H1 (cell line): Measurements from ENCODE around the gene FOXN3. TPM values are rescaled to one million over a fixed set of nuclear protein-coding genes. Genes with fewer than 3 reads are reported as not detected.

Experiments
- CTCF ChIA-PET: fragments of 300-600 bp; sonication (Branson Sonifier 250); formaldehyde crosslinking; loops from one replicate; lab custom pipeline; 2021; ENCODE audit not compliant: partially characterized antibody; lab: Charles Lee
- POLR2A ChIA-PET: fragments of 300-600 bp; sonication (Branson Sonifier 250); formaldehyde crosslinking; loops from one replicate; lab custom pipeline; 2021; ENCODE audit warnings: inconsistent platforms; ENCODE audit not compliant: partially characterized antibody; lab: Charles Lee
- DNase-seq, 2 experiments: peaks; one replicate each; pipeline versions ENCODE4 v3.0.0 to v3.0.0-alpha.2; 2010 to 2022; ENCODE audit warnings: low spot score in 2 of 2, low read depth in 1 of 2, mixed read lengths in 1 of 2
- FAIRE-seq: peaks from 2 replicates; lab custom pipeline; 2011; peaks lifted over from hg19 to GRCh38; lab: Jason Lieb, UNC
- H2AFZ ChIP-seq: 2 replicates; pipeline ENCODE4 v1.8.1; 2012; ENCODE audit warnings: low read length, inconsistent platforms
- H2AK5ac ChIP-seq: 2 replicates; pipeline ENCODE4 v1.6.1; 2013; ENCODE audit warnings: low read depth, low read length
- H2BK120ac ChIP-seq: replicated peaks from 2 replicates; pipeline ENCODE3; 2013; ENCODE audit warnings: low read depth, low read length, inconsistent platforms
- H2BK12ac ChIP-seq: 2 replicates; pipeline ENCODE4 v1.6.1; 2013; ENCODE audit warnings: low read depth, low read length
- H2BK15ac ChIP-seq: 2 replicates; pipeline ENCODE4 v1.6.1; 2013; ENCODE audit warnings: low read length
- H2BK20ac ChIP-seq: 2 replicates; pipeline ENCODE4 v1.6.1; 2013; ENCODE audit warnings: low read length
- H2BK5ac ChIP-seq: 2 replicates; pipeline ENCODE4 v1.6.1; 2013; ENCODE audit warnings: low read depth, low read length
- H3K14ac ChIP-seq: 2 replicates; pipeline ENCODE4 v1.6.1; 2013; ENCODE audit warnings: inconsistent platforms; ENCODE audit not compliant: insufficient read length
- H3K18ac ChIP-seq: 2 replicates; pipeline ENCODE4 v1.6.1; 2013; ENCODE audit warnings: low read length; ENCODE audit errors: extremely low read depth
- H3K23ac ChIP-seq: 2 replicates; pipeline ENCODE4 v1.6.1; 2013; ENCODE audit warnings: inconsistent platforms; ENCODE audit not compliant: insufficient read length
- H3K23me2 ChIP-seq: 2 replicates; pipeline ENCODE4 v1.6.1; 2013; ENCODE audit warnings: low read depth, low read length
- H3K27ac ChIP-seq: 2 replicates; pipeline ENCODE4 v1.6.1; 2011; ENCODE audit warnings: low read depth, low read length, inconsistent platforms
- H3K27me3 ChIP-seq, 4 experiments: replicated peaks in 1 of 4; 1 replicate in 1 of 4; 2 replicates in 3 of 4; pipeline versions ENCODE4 v1.6.1 to v1.8.1; 2011 to 2013; ENCODE audit warnings: low read length in 3 of 4, mild to moderate bottlenecking in 3 of 4, inconsistent platforms in 2 of 4, mixed read lengths in 2 of 4, moderate library complexity in 1 of 4; ENCODE audit not compliant: control insufficient read depth in 3 of 4, insufficient read depth in 3 of 4; ENCODE audit errors: extremely low read depth in 1 of 4
- H3K36me3 ChIP-seq, 4 experiments: 2 replicates each; pipeline versions ENCODE4 v1.6.1 to v1.8.1; 2011 to 2013; ENCODE audit warnings: mild to moderate bottlenecking in 4 of 4, low read length in 3 of 4, moderate library complexity in 2 of 4, control low read depth in 1 of 4, inconsistent platforms in 1 of 4; ENCODE audit not compliant: insufficient read depth in 4 of 4, control insufficient read depth in 2 of 4
- H3K4ac ChIP-seq: replicated peaks from 2 replicates; pipeline ENCODE3; 2013; ENCODE audit warnings: low read length, low read depth, mixed read lengths, inconsistent platforms; ENCODE audit not compliant: insufficient read length
- H3K4me1 ChIP-seq, 4 experiments: replicated peaks in 1 of 4; 1 replicate in 1 of 4; 2 replicates in 3 of 4; pipeline versions ENCODE4 v1.6.1 to v1.8.1; 2011 to 2013; ENCODE audit warnings: low read length in 3 of 4, inconsistent platforms in 2 of 4, mixed read lengths in 1 of 4; ENCODE audit not compliant: insufficient read depth in 4 of 4, control insufficient read depth in 3 of 4
- H3K4me2 ChIP-seq, 2 experiments: 2 replicates each; pipeline versions ENCODE4 v1.6.1 to v1.8.1; 2011 to 2013; ENCODE audit warnings: low read depth in 2 of 2, low read length in 2 of 2, control low read depth in 1 of 2, inconsistent platforms in 1 of 2, mild to moderate bottlenecking in 1 of 2; ENCODE audit not compliant: insufficient read depth in 1 of 2
- H3K4me3 ChIP-seq, 4 experiments: fragments of 200-600, 300-600 bp in 1 of 4; sonication (generic), shearing (Covaris generic), sonication (Bioruptor Twin) in 1 of 4; 2 replicates each; pipeline versions ENCODE4 v1.5.1 to v1.8.1; 2011 to 2016; ENCODE audit warnings: low read length in 4 of 4, low read depth in 3 of 4, control low read depth in 2 of 4, inconsistent platforms in 2 of 4, mild to moderate bottlenecking in 2 of 4, mixed read lengths in 1 of 4, moderate library complexity in 1 of 4; ENCODE audit not compliant: insufficient read depth in 2 of 4; ENCODE audit errors: extremely low read depth in 1 of 4
- H3K56ac ChIP-seq: replicated peaks from 2 replicates; pipeline ENCODE3; 2013; ENCODE audit warnings: low read depth, mild to moderate bottlenecking, mixed read lengths, low read length, inconsistent platforms; ENCODE audit not compliant: insufficient read length
- H3K79me1 ChIP-seq: 2 replicates; pipeline ENCODE4 v1.6.1; 2013; ENCODE audit warnings: low read depth, low read length, control low read depth
- H3K79me2 ChIP-seq, 2 experiments: 2 replicates each; pipeline versions ENCODE4 v1.6.1 to v1.8.1; 2012 to 2013; ENCODE audit warnings: low read length in 2 of 2, mild to moderate bottlenecking in 2 of 2, inconsistent platforms in 1 of 2; ENCODE audit not compliant: insufficient read depth in 2 of 2, control insufficient read depth in 1 of 2
- H3K9ac ChIP-seq, 4 experiments: replicated peaks in 1 of 4; 1 replicate in 1 of 4; 2 replicates in 3 of 4; pipeline versions ENCODE4 v1.6.1 to v1.8.1; 2011 to 2013; ENCODE audit warnings: low read depth in 3 of 4, low read length in 3 of 4, control low read depth in 2 of 4, mild to moderate bottlenecking in 2 of 4, moderate library complexity in 2 of 4, inconsistent platforms in 1 of 4; ENCODE audit errors: extremely low read depth in 1 of 4
- H3K9me3 ChIP-seq, 2 experiments: 2 replicates each; pipeline versions ENCODE4 v1.6.1 to v1.8.1; 2012 to 2013; ENCODE audit warnings: mild to moderate bottlenecking in 2 of 2, moderate library complexity in 2 of 2, control low read depth in 1 of 2, inconsistent platforms in 1 of 2, low read depth in 1 of 2, low read length in 1 of 2, mixed read lengths in 1 of 2; ENCODE audit not compliant: insufficient read depth in 2 of 2
- H4K20me1 ChIP-seq, 2 experiments: replicated peaks in 1 of 2; 2 replicates each; pipeline versions ENCODE3 to v1.8.1; 2011 to 2013; ENCODE audit warnings: inconsistent platforms in 2 of 2, low read length in 2 of 2, mild to moderate bottlenecking in 1 of 2; ENCODE audit not compliant: insufficient read depth in 2 of 2, control insufficient read depth in 1 of 2
- H4K5ac ChIP-seq: 2 replicates; pipeline ENCODE4 v1.6.1; 2013; ENCODE audit warnings: low read length, low read depth, mixed read lengths, inconsistent platforms; ENCODE audit not compliant: insufficient read length
- H4K8ac ChIP-seq: 2 replicates; pipeline ENCODE4 v1.8.0; 2013; ENCODE audit warnings: mild to moderate bottlenecking, moderate library complexity, low read length, inconsistent platforms; ENCODE audit not compliant: insufficient read depth; ENCODE audit errors: extremely low read depth
- H4K91ac ChIP-seq: replicated peaks from 2 replicates; pipeline ENCODE3; 2013; ENCODE audit warnings: low read length, mixed read lengths, inconsistent platforms; ENCODE audit not compliant: insufficient read length
- CHD1 ChIP-seq: IDR thresholded peaks from 2 replicates; pipeline ENCODE4 v1.6.1; 2012; ENCODE audit warnings: low read depth, low read length, improper control_type of control experiment
- EZH2 ChIP-seq: fragments of 200-600 bp; sonication (generic); IDR thresholded peaks from 2 replicates; pipeline ENCODE4 v1.7.1; 2012; ENCODE audit warnings: low read depth, mild to moderate bottlenecking, moderate library complexity, low read length, inconsistent platforms; ENCODE audit not compliant: severe bottlenecking
- FOSL1 ChIP-seq: IDR thresholded peaks from 2 replicates; pipeline ENCODE4 v1.6.1; 2011; ENCODE audit warnings: mild to moderate bottlenecking, low read depth, low read length, moderate library complexity; ENCODE audit not compliant: insufficient read depth
- POU5F1 ChIP-seq: IDR thresholded peaks from 2 replicates; pipeline ENCODE4 v1.6.1; 2011; ENCODE audit warnings: low read depth, mild to moderate bottlenecking, low read length, moderate library complexity
- SIX5 ChIP-seq: IDR thresholded peaks from 2 replicates; pipeline ENCODE4 v1.6.1; 2011; ENCODE audit warnings: mild to moderate bottlenecking, low read depth, low read length
- SP1 ChIP-seq: IDR thresholded peaks from 2 replicates; pipeline ENCODE4 v1.6.1; 2011; ENCODE audit warnings: low read depth, low read length
- SP4 ChIP-seq: IDR thresholded peaks from 2 replicates; pipeline ENCODE4 v1.6.1; 2012; ENCODE audit warnings: low read length, inconsistent platforms
- SRF ChIP-seq: IDR thresholded peaks from 2 replicates; pipeline ENCODE4 v1.6.1; 2011; ENCODE audit warnings: mild to moderate bottlenecking, low read depth, low read length, moderate library complexity
- WGBS, 2 experiments: shearing (Covaris generic) in 1 of 2; methylation state at CpG; one replicate each; pipeline versions ENCODE4 v1.1.6 to v1.1.7; 2013 to 2015; ENCODE audit warnings: low lambda C conversion rate in 2 of 2, mixed read lengths in 2 of 2, inconsistent platforms in 1 of 2, low coverage in 1 of 2, missing lambda C conversion rate in 1 of 2; ENCODE audit not compliant: insufficient replicate concordance in 2 of 2, insufficient coverage in 1 of 2, insufficient read length in 1 of 2; ENCODE audit errors: extremely low coverage in 1 of 2, missing lambda C conversion rate in 1 of 2; 5-methylcytosine and 5-hydroxymethylcytosine counted together
- polyA plus RNA-seq, 7 experiments: library from polyadenylated mRNA; depleted of rRNA in 3 of 7; stranded (reverse) in 5 of 7; unstranded in 2 of 7; fragments of >200 nt in 5 of 7; fragments of 200-250 nt in 2 of 7; gene quantifications; 1 replicate in 5 of 7; 2 replicates in 1 of 7; 4 replicates in 1 of 7; pipeline versions ENCODE4 v1.2.1 to v1.2.3, GENCODE V29; 2011 to 2013; ENCODE audit warnings: missing spikeins in 2 of 7, mixed read lengths in 2 of 7
- total RNA-seq: library from RNA; stranded (reverse); fragmentation: NEBNext Ultra II Directional; extraction: Animal tissue kit (Norgen Biotek cat#: 25700); gene quantifications from 2 replicates; pipeline ENCODE4 v1.2.1, GENCODE V29; 2021
- TF ChIP-seq, protein P1 (sequence below), 3 experiments: IDR thresholded peaks; 1 replicate in 2 of 3; 2 replicates in 1 of 3; pipeline versions ENCODE4 v1.5.1 to v1.6.1; 2011; ENCODE audit warnings: low read length in 3 of 3, mild to moderate bottlenecking in 3 of 3, inconsistent platforms in 2 of 3, low read depth in 1 of 3, moderate library complexity in 1 of 3; ENCODE audit not compliant: insufficient read depth in 1 of 3; ENCODE audit errors: control extremely low read depth in 1 of 3
- TF ChIP-seq, protein P2 (sequence below): IDR thresholded peaks from 2 replicates; pipeline ENCODE4 v1.6.1; 2011; ENCODE audit warnings: low read depth, mild to moderate bottlenecking, low read length; ENCODE audit not compliant: insufficient read depth

The FOXN3 gene
- total and polyA plus RNA-seq, 2 of the 8 experiments (the other 6 are each of a cell fraction or from before 2014, with no cell fraction given), result 52.6 to 178 TPM

DNA sequence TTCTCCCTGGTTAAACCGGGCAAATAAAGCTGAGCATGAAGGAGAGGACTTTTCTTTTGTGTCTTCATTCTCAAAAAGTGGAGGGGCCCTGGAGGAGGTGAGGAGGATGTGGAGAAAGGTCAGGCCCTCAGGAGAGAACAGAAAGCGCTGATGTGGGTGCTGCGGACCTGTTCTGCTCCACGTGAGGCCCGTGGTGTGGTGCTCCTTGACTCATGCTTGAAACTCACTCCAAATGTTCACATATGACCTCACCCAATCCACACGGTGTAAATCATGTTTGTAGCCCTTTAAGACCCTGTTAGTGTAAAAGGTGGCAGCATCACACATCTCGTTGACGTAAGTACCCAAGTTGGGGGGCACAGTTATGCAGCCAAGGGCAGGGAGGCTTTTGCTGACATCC lies 126.2 kb downstream of the FOXN3 start:
- H3K23me2 ChIP-seq, result no peaks in the 10 kb centered on the region; the same call in none of the 2 replicates
- H3K4me3 ChIP-seq, result no peak overlapping the region
- H2BK15ac ChIP-seq, result peak overlapping the region; percentile 9
- WGBS, 2 experiments, result 91% methylated on average over 8 of the region's 8 CpGs; no CpG with 5 or more reads in 1 of the 2 experiments
- peaks cover 15% of the 10 kb centered on the region for H3K79me1 ChIP-seq
- FAIRE-seq (no peak), DNase-seq (no peak)
- H3K4me2 ChIP-seq, result no peak overlapping the region; a peak in 1 of 4 replicates
- no peak overlapping the region for H3K56ac ChIP-seq
- peak overlapping the region; percentile 93 for H2AK5ac ChIP-seq
- peak overlapping the region; percentile 51 for H3K18ac ChIP-seq
- H2AFZ ChIP-seq, result no peak overlapping the region
- H3K4me1 ChIP-seq, result peaks cover 18 to 43% (median 37%) of the 10 kb centered on the region in 4 experiments
- peak overlapping the region; percentile 28; the same call in 1 of the 2 replicates for H2BK20ac ChIP-seq
- H3K27ac ChIP-seq, result no peak overlapping the region
- no peaks in the 10 kb centered on the region for H3K27me3 ChIP-seq
- peaks cover 3 to 76% of the 10 kb centered on the region in 2 experiments; a peak in 3 of 4 replicates for H3K79me2 ChIP-seq
- H3K14ac ChIP-seq, result no peak overlapping the region
- peak overlapping the region; percentile 11; the same call in 1 of the 2 replicates for H2BK12ac ChIP-seq
- no peak overlapping the region for H3K9ac ChIP-seq
- H3K9me3 ChIP-seq, result no peaks in the 10 kb centered on the region
- peak overlapping the region; percentile 97 for H2BK5ac ChIP-seq
- ChIA-PET CTCF (no interaction called here), POLR2A (interaction anchor here (1.3 kb wide), 2 partner anchors 15 to 17 kb away, joined by 3 to 5 read pairs; no protein-coding TSS in a partner anchor)
- H4K5ac ChIP-seq, result no peak overlapping the region
- no peak overlapping the region for H4K8ac ChIP-seq
- no peak overlapping the region for H2BK120ac ChIP-seq
- peak overlapping the region; percentile 8 for H3K4ac ChIP-seq
- H4K91ac ChIP-seq, result peak overlapping the region; percentile 28
- H3K23ac ChIP-seq, result no peak overlapping the region
- H3K36me3 ChIP-seq, result peaks cover 0 to 13% (median 2%) of the 10 kb centered on the region in 4 experiments; a peak in 3 of 8 replicates
- H4K20me1 ChIP-seq, result peaks cover 1 to 2% of the 10 kb centered on the region in 2 experiments
- TF ChIP-seq SP4 (no peak), POU5F1 (no peak), CHD1 (no peak), FOSL1 (no peak), SRF (no peak), EZH2 (no peak), SP1 (no peak), SIX5 (no peak)
- TF ChIP-seq, protein P1, sequence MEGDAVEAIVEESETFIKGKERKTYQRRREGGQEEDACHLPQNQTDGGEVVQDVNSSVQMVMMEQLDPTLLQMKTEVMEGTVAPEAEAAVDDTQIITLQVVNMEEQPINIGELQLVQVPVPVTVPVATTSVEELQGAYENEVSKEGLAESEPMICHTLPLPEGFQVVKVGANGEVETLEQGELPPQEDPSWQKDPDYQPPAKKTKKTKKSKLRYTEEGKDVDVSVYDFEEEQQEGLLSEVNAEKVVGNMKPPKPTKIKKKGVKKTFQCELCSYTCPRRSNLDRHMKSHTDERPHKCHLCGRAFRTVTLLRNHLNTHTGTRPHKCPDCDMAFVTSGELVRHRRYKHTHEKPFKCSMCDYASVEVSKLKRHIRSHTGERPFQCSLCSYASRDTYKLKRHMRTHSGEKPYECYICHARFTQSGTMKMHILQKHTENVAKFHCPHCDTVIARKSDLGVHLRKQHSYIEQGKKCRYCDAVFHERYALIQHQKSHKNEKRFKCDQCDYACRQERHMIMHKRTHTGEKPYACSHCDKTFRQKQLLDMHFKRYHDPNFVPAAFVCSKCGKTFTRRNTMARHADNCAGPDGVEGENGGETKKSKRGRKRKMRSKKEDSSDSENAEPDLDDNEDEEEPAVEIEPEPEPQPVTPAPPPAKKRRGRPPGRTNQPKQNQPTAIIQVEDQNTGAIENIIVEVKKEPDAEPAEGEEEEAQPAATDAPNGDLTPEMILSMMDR (IDR thresholded peaks at IDR 0.05; ENCODE audit: control extremely low read depth in 1 of 3, insufficient read depth in 1 of 3, low read depth in 1 of 3, low read length in 3 of 3), result no peak
- TF ChIP-seq, protein P2, sequence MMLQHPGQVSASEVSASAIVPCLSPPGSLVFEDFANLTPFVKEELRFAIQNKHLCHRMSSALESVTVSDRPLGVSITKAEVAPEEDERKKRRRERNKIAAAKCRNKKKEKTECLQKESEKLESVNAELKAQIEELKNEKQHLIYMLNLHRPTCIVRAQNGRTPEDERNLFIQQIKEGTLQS, result no peak
